NCI-H2171 treated with DMSO at 0.1 percent for 48 hours (cell line): ENCODE measurements around the gene ZNF280C.
"Not testable (repeated sequence)": the region's sequence is repeated elsewhere in the genome, so short reads cannot be mapped to it uniquely, and the experiment has no call there.

Experiments used
- DNase-seq: peaks from one replicate; lab custom pipeline; 2025; lab: John Stamatoyannopoulos, UW

The ZNF280C gene

DNA sequence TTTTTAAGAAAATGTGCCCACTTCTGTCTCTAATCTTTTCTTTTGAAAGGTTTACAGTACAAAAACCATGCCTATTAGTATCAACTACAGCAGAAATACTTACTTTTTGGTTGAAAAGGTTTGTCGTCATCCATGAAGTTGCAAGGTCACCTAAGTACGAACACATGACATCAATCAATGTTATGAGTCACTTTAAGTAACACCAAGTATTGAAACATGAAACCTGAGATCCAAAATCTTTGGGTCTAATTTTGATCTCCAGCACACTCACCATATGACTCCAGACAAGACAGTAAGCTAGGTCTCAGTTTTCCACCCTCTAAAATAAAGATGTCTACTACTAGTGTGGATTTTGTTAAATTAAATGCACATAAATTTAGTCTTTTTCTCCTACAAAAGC lies 8.4 kb downstream of the ZNF280C start:
- DNase-seq, result peak; percentile 20

DNA sequence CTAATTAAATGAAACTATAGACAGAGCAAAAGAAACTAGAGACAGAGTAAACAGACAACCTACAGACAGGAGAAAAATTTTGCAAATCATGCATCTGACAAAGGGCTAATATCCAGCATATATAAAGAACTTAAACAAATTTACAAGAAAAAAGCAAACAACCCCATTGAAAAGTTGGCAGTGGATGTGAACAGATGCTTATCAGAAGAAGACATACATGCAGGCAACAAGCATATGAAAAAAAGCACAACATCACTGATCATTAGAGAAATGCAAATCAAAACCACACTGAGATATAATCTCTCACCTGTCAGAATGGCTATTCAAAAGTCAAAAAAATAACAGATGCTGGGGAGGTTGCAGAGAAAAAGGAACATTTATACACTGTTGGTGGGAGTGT lies 14.8 kb downstream of the ZNF280C start:
- peak; percentile 9 for DNase-seq

DNA sequence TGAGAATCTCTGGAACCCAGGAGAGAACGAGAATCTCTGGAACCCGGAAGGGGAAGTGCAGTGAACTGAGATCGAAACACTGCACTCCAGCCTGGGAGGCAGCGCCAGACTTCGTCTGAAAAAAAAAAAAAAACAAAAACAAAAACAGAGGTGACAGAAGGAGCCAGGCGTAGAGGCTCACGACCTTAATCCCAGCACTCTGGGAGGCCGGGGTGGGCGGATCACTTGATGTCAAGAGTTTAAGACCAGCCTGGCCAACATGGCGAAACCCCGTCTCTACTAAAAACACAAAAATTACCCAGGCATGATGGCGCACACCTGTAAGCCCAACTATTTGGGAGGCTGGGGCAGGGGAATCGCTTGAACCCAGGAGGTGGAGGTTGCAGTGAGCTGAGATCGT lies 17.0 kb downstream of the ZNF280C start:
- peak; percentile 58 for DNase-seq

DNA sequence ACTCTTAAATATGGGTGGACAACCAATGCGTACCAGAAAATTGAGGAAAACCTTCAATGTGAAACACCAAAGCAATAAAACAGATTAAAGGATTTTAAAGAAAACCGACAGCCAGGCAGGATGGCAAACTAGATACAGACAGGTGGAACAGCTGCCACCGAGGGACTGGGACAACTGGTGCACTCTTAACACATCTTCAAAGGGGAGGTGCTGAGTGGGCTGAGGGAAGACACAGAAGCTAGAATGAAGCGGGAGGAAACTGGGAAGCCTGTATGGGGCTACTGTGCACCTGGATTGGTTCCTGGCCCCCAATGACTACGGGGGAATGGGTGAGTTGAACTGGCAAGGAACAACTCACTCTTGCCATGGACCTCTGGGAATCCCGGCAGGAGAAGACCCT lies 20.7 kb downstream of the ZNF280C start:
- no peak for DNase-seq

DNA sequence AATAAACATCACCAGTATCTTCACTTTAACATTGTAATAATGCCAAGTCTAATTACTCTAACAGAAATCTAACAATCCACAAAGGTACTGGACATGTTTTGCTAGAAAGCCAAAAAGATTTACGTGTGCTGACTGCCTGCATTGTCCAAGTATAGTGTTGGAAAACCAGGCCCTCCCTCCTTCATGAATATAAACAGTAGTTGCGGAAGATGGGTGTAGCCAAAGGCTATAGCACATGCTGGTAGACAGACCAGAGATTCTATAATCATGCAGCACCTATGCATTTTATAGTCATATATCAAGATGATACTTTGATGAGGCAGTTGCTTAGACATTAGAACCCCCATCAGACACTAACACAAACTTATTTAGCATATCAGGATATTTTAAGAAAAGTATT lies 22.6 kb downstream of the ZNF280C start:
- no peak for DNase-seq

DNA sequence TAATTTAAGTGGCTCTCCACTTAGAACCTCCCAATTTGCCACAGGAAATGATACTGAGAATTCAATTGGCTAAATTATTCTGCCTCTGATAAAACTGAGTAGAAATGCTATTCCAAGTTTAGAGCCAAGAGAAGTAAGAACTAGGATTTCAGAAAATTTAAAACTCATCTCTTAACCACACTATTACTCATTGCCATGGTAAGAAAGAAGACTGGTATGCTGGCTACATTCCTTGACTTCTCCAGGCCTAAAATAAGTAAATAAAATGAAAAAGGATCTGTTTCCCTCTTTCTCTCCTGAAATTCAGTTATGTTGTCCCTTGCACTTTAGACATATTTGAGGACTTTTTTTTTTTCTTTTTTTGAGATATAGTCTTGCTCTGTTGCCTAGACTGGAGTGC lies 23.3 kb downstream of the ZNF280C start:
- DNase-seq, result no peak

DNA sequence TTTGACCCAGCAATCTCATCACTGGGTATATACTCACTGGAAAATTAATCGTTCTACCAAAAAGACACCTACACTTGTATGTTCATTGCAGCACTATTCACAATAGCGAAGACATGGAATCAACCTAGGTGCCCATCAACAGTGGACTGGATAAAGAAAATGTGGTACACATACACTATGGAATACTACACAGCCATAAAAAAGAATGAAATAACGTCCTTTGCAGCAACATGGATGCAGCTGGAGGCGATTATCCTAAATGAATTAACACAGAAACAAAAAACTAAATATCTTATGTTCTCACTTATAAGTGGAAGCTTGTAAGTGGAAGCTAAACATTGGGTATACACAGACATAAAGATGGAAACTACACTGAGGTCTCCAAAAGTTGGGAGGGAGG lies 37.5 kb downstream of the ZNF280C start:
- not testable (repeated sequence) for DNase-seq

DNA sequence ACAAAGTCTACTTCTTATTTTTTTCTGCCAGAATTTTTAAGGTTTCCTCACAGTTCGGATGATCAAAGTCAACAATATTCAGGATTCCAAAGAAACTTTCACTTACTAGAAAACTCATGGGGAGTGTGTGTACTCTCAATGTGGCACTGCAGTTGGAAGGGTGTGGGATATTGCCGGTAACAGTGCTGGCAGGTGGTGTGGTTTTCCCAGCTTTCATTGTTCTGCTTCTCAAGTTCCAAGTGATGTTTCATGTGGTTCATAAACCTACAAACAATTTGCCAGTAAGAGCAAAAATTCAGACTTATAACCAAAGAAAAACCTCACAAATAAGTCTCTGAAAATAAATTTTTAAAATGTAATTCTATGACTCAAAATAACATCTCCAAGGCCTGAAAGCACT lies 39.8 kb downstream of the ZNF280C start:
- DNase-seq, result peak; percentile 2

DNA sequence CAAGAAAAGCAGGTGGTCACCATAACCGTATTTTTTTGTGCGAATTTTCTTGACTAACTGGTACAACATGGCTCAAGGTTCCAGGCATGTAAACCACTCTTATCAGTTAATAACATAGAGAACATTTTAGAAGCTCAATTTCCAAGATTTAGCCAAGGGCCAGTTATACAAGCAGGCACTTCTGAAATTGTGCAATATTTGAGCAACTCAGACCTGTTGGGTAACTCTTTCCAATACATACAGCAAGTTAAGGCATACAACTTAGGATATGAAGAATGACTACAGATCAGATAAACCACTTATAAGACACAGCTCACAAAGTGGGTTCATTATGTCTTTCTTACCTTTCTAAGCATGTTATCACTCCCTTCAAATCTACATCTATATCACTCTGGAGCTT lies 43.9 kb downstream of the ZNF280C start:
- DNase-seq, result no peak

DNA sequence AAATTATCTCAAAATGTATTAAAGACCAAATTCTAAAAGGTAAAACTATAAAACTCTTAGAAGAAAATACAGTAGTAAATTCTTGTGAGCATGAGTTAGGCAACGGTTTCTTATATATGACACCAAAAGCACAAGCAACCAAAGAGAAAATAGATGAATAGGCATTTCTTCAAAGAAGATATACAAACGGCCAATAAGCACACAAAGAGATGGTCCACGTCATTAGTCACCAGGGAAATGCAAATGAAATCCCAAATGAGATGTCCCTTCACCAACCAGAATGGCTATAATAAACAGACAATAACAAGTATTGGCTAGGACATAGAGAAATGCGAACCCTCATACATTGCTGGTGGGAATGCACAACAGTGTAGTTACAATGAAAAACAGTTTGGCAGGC lies 52.4 kb downstream of the ZNF280C start:
- no peak for DNase-seq

DNA sequence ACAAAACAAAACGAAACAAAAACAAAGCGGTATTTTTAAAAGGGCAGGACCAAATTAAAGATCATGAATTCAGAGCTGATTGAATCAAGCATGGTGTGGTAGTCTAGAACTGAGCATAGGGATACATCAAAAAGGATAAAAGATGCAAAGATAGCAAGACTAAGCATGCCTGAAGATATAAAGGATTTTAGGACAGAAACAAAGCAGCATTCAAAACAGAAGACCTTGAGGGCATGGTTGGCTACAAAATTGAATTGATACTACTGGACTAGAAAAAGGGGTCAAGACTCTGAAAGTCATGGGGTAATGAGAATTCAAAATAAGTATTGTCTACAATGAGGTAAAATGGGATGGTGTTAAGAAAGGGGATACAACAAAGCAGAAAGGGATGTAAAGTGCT lies 55.3 kb downstream of the ZNF280C start:
- DNase-seq, result no peak

DNA sequence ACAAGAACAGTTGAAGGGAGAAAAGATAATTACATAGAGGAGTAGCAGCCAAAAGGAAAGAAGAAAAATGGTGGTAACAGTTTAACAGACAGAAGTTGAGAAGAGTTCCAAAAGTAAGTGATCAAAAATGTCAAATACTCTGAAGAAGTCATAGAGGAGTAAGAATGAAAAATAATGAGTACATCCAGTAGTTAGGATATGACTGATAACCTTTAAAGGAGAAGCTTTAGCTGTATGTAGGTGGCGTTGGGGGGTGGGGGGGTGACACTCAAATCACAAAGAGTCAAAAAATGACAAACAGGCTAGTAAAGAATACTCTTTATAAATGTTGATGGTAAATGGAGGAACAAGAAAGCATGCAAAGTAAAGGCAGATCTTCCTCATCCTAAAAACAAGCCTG lies 56.3 kb downstream of the ZNF280C start:
- DNase-seq, result no peak

DNA sequence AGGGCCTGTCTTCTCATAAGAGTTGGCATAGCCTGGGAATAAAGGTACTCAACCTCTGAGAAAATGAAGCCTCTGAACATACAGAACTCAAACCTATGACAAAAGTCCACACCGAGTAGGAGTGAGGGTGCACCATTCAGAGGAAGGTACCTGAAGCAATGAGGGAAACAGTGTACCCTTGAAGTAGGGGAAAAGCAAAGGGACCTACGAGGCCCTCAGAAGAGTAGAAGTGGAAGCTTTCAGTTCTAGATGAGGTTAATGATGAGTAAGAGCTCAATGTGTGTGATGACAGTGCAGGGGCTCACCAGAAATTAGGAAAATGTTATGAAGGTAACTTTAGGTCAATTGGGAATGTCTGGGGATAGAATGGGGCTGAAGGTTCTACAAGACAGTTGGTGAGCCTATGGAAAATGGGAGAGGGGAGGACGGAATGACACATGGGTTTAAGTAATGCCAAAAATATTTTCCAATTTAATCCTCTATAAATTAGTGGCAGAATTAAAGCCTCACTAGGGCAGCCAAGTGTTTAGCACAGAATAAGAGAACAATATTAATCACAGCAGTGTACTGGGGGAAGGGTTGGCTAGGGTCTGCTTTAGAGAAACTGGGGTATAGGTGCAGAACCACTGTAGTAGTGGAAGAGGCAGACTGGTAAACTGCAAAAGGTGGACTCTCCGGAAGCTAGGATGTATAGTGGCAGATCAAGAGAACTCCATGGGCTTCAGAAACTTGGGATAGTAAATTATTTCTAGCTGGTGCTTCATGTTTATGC lies 57.1 kb downstream of the ZNF280C start:
- DNase-seq, result no peak

DNA sequence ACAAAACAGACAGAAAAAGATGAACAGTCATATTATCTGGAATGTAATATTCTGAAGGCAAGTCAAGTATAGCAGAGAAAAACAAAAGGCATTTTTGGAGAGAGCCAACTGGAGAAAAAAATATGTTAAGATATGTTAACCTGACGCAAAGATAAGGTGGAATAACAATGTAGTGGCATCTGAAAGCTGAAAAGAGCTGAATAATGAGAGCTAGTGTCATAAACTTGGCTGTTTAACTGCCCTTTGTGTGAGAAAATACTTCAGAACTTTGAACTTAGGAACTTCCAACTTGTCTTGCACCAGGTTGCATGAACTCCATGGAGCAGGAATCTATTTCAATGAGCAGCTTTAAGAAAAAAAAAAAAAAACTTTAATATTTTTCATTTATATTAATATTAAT lies 64.1 kb downstream of the ZNF280C start:
- no peak for DNase-seq

DNA sequence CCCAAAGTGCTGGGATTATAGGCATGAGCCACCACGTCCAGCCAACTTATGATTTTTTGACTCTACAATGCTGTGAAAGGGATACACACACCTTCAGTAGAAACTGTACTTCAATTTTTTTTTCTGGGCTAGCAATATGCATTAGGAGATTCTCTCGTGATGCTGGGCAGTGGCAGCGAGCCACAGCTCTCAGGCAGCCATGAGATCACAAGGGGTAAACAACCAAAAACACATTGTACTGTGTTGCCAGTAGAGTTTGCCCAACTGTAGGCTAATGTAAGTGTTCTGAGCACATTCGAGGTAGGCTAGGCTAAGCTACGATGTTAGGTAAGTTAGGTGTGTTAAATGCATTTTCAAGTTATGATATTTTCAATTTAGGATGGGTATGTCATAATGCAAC lies 71.2 kb downstream of the ZNF280C start:
- DNase-seq, result no peak

DNA sequence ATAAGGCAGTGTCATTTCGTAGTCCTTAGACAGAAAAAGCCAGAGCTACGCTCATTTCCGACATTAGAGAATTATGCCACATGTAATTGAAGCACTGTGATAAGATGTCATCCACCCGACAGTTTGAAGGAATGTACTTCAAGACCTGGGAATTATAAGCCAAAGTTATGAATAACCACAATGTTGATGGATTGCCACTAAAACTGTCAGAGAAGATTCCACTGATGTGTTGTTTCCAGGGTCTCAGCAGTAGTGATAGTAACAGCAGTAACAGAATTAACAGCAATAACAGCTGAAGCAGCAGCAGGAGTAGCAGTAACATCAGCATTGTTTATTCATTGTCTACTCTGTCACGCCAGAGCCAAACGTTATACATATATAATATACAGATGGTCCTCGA lies 72.2 kb downstream of the ZNF280C start:
- no peak for DNase-seq

DNA sequence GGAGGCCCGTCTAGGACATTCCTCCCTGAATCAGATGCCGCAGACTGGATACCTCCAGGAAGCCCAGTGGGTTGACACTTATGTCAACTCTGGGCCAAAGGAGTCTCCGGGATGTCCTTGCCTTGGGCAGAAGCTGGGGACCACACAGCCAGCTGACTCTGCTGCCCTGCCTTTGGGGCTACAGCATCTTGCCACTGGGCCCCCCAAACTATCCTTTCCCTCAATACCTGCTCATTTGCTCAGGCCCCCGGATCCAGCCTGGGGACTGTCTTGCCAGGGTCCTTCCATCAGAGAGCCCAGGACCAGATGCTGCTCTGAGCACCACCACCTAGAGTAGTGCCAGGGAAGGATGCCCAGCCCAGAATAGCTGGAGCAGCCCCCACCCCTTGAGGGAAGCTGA lies 77.9 kb downstream of the ZNF280C start:
- DNase-seq, result no peak

DNA sequence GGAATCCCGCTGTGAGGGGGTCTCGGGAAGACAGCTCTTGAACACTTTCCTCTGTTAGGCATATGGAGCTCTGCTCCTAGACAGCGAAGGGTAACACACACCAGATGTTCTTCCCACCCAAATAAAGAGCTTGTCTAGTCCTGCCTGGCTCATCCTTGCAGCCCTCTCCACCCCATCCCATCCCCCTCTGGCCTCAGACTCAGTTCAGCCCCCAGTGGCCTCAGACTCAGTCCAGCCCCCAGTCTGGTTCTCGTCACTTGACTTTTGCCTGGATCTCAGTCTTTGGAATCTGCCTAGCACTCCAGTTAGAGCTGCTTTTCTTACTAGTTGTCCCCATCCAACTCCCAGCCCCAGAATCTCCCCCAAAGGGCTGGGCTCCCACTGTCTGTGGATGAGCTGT lies 82.0 kb downstream of the ZNF280C start:
- DNase-seq, result peak; percentile 55

DNA sequence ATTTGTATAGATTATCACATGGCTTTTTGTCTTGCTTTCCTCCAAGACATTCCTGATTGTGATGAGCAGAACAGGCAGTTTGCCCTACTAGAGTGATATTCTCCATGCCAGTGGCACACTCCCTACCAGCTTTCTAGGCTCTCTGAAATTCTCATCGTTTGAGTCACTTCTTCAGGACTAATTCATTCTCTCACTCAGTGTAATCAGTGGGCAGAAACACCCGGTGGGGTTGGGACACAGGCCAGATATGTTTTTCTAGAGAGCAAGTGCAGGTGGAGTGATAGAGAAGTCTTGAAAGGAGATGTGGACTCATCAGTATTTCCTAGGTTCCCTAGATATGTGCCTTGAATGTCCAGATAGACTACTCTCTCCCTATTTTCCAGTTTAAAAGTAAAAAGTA lies 83.8 kb downstream of the ZNF280C start:
- DNase-seq, result no peak

DNA sequence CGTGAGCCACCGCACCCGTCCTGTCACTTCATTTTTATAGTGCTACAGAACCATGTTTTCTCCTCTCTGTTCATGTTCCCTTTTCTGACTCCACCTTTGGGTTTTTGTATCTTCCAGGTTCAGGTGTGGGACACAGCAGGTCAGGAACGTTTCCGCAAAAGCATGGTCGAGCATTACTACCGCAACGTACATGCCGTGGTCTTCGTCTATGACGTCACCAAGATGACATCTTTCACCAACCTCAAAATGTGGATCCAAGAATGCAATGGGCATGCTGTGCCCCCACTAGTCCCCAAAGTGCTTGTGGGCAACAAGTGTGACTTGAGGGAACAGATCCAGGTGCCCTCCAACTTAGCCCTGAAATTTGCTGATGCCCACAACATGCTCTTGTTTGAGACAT lies 84.5 kb downstream of the ZNF280C start:
- no peak for DNase-seq

DNA sequence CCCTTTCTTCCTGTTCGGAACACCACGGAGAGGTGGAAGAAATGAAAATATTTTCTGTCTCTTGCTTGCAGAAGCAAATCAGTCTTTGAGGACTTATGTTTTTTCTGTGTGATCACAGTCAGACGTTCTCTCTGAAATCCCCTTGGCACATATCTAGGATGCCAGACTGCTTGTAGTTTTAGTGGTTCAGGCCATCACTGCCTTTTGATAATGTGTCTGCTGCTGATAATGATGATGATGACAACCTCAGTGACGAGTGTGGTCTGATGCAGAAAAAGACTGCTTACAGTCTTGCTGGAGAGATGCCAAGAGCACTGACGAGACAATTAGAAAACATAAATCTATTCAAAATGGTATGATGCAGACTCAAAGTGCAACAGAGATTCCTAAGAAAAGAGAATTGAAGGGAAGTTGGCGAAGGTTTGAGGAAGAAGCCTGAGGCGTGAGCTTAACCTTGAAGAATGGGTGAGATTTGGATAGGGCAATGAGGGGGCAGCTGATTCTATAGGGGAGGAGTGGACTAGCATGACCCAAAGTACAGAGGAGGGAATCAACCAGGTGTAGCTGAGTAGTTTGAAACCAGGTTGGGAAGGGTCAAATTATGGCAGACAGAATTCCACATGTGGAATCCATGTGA lies 89.0 kb downstream of the ZNF280C start:
- DNase-seq, result no peak

DNA sequence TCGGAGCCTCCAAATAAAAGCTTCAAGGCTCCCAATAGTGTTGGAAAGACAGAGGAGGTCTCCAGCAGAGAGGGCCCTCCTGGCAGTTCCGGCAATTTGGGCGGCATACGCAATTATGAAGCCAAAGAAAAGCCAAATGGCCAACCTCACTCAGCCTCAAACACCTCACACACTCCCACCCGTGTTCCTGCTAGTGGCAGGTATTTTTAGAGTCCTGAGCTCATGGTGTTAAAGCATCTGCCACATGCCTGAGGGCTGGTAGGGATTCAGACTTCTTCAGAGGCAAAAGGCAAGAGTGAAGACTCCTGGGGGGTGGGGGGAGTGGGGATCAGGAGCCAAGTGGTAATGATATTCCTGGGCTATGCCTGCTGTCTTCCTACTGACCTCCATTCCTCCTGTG lies 89.5 kb downstream of the ZNF280C start:
- DNase-seq, result no peak

DNA sequence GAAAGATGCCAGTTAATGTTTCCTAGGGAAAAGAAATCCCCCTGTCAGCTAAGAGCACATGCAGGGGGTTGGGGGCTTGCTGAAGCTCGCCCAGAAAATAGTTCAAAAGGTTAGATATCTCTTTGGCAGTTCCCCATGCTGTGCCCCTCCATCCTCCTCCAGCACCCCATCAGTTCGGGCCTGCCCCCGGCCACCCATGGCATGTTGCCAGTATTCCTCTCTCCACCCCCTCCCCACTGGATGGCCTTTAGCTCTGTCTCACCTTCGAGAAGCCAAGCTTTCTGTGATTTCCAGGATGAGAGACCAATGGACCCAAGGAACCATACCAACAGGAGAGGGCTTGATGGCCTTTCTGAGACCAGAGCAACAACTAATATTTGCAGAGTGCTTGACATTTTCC lies 91.8 kb downstream of the ZNF280C start:
- no peak for DNase-seq

DNA sequence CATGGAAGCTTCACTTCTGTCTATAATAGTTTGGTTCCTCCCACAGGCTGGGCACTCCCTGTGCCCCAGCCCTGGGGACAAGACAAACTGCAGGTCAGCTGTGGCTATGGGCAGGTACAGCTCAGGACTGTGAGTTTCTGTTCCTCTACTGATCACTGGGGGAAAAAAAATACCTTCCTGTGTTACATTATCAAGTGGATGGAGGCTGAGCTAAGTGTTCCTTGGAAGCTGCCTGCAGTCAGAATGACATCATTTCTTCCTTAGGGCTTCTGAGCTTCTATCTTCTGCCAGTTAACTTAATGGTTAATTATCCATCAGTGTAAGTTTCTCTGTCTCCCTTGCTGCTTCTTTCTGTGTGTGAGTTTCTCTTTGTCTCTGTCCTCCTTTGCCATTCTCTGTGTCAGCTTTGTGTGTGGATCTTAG lies 92.3 kb downstream of the ZNF280C start:
- no peak for DNase-seq
